OCI-LY7 (cell line): ENCODE data around the gene ISOC2.

Source experiments
- EZH2phosphoT487 ChIP-seq: fragments of 200-600 bp; sonication (generic); IDR thresholded peaks from 2 replicates; pipeline ENCODE4 v1.6.1; 2018; ENCODE audit warnings: low read depth, borderline replicate concordance, mild to moderate bottlenecking, mixed run types, antibody characterized with exemption, low read length, moderate library complexity, mixed read lengths
- TF ChIP-seq, protein P1 (sequence below): fragments of 200-600 bp; sonication (generic); conservative IDR thresholded peaks from 2 replicates; pipeline ENCODE4 v1.5.1; 2014; ENCODE audit warnings: mild to moderate bottlenecking, antibody characterized with exemption, low read length, moderate library complexity, mixed read lengths

DNA sequence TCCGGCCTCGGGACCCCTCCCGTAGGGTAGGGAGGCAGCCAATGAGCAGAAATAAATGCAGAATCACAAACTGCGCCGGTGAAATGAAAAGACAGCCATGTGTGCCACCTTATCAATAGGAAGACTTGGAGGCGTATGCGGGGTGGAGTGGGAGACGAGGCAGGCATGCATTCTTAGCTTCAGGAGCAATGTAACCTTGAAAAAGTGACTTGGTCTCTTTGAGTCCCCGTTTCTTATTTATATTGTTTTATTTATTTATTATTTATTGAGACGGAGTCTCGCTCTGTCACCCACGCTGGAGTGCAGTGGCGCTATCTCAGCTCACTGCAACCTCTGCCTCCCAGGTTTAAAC, 42.8 kb upstream of the ISOC2 start:
- TF ChIP-seq, protein P1, sequence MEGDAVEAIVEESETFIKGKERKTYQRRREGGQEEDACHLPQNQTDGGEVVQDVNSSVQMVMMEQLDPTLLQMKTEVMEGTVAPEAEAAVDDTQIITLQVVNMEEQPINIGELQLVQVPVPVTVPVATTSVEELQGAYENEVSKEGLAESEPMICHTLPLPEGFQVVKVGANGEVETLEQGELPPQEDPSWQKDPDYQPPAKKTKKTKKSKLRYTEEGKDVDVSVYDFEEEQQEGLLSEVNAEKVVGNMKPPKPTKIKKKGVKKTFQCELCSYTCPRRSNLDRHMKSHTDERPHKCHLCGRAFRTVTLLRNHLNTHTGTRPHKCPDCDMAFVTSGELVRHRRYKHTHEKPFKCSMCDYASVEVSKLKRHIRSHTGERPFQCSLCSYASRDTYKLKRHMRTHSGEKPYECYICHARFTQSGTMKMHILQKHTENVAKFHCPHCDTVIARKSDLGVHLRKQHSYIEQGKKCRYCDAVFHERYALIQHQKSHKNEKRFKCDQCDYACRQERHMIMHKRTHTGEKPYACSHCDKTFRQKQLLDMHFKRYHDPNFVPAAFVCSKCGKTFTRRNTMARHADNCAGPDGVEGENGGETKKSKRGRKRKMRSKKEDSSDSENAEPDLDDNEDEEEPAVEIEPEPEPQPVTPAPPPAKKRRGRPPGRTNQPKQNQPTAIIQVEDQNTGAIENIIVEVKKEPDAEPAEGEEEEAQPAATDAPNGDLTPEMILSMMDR = no peak; the same call in 1 of the 2 replicates
- TF ChIP-seq EZH2phosphoT487 = no peak
